HCT116 (cell line): Measurements from ENCODE around the gene CDR2. TPM values are rescaled to one million over a fixed set of nuclear protein-coding genes. Genes with fewer than 3 reads are reported as not detected.

Source experiments
- ATAC-seq: fragments of 200-7000 bp; cut with Tn5 transposase; 2 replicates; pipeline ENCODE4 v1.9.1; 2020; ENCODE audit warnings: mild to moderate bottlenecking, moderate library complexity
- BruUV-seq: library from RNA; stranded (reverse); fragments of 400-500 nt; replicated peaks from 2 replicates; lab custom pipeline; 2021; lab: Mats Ljungman, UMichigan
- CTCF ChIA-PET: fragments of 300-600 bp; sonication (Branson Sonifier 250); formaldehyde crosslinking; loops from one replicate; lab custom pipeline; 2021; ENCODE audit warnings: antibody characterized with exemption; lab: Charles Lee
- POLR2A ChIA-PET: fragments of 300-600, 350-600 bp; sonication (Branson Sonifier 250); formaldehyde crosslinking; loops from one replicate; lab custom pipeline; 2021; ENCODE audit warnings: antibody characterized with exemption; lab: Charles Lee
- RAD21 ChIA-PET, 2 experiments: fragments of 300-600 bp; sonication (Branson Sonifier 250); formaldehyde crosslinking; loops; one replicate each; lab custom pipeline; 2023; ENCODE audit warnings: low total read pairs in 2 of 2; ENCODE audit not compliant: uncharacterized antibody in 2 of 2, unreplicated experiment in 2 of 2, low non-redundant PET in 1 of 2; lab: Charles Lee
- DNase-seq: peaks from one replicate; pipeline ENCODE4 v3.0.0-alpha.2; 2010; ENCODE audit warnings: low read depth, low spot score
- H2AFZ ChIP-seq: fragments of 200-600 bp; shearing (Covaris generic), sonication (generic); 2 replicates; pipeline ENCODE4 v1.6.1; 2017; ENCODE audit warnings: low read depth, mixed run types, mixed read lengths, antibody characterized with exemption, low read length; ENCODE audit not compliant: poor library complexity, severe bottlenecking
- H3K27ac ChIP-seq: 2 replicates; pipeline ENCODE4 v1.5.1; 2012; ENCODE audit warnings: low read depth, low read length
- H3K27me3 ChIP-seq: fragments of 200-600 bp; sonication (generic); 2 replicates; pipeline ENCODE4 v1.6.1; 2016; ENCODE audit warnings: mixed run types, low read length, mixed read lengths; ENCODE audit not compliant: insufficient read depth
- H3K36me3 ChIP-seq, 2 experiments: fragments of 200-500 bp in 1 of 2; fragments of 200-600 bp in 1 of 2; sonication (Bioruptor generic) in 1 of 2; sonication (generic) in 1 of 2; 2 replicates each; pipeline versions ENCODE4 v1.5.1 to v1.6.1; 2014 to 2016; ENCODE audit warnings: low read length in 2 of 2, inconsistent platforms in 1 of 2, mixed read lengths in 1 of 2, mixed run types in 1 of 2; ENCODE audit not compliant: insufficient read depth in 2 of 2, control insufficient read depth in 1 of 2
- H3K4me1 ChIP-seq, 2 experiments: fragments of 200-600 bp in 1 of 2; sonication (generic) in 1 of 2; 2 replicates each; pipeline versions ENCODE4 v1.5.1 to v1.6.1; 2012 to 2017; ENCODE audit warnings: low read length in 2 of 2, inconsistent platforms in 1 of 2, mild to moderate bottlenecking in 1 of 2, mixed read lengths in 1 of 2, mixed run types in 1 of 2, moderate library complexity in 1 of 2; ENCODE audit not compliant: insufficient read depth in 2 of 2, control insufficient read depth in 1 of 2
- H3K4me2 ChIP-seq: fragments of 200-600 bp; sonication (generic); 2 replicates; pipeline ENCODE4 v1.6.1; 2017; ENCODE audit warnings: mixed run types, low read length, mixed read lengths
- H3K4me3 ChIP-seq, 2 experiments: fragments of 200-600 bp in 1 of 2; sonication (generic) in 1 of 2; replicated peaks in 1 of 2; 2 replicates each; pipeline ENCODE4 v1.5.1; 2011 to 2016; ENCODE audit warnings: low read length in 2 of 2, control low read depth in 1 of 2, low read depth in 1 of 2, mild to moderate bottlenecking in 1 of 2, mixed read lengths in 1 of 2, mixed run types in 1 of 2
- H3K79me2 ChIP-seq: fragments of 200-600 bp; sonication (generic); 2 replicates; pipeline ENCODE4 v1.6.1; 2017; ENCODE audit warnings: mild to moderate bottlenecking, mixed run types, low read length, moderate library complexity, mixed read lengths; ENCODE audit not compliant: insufficient read depth
- H3K9ac ChIP-seq: fragments of 200-600 bp; sonication (generic); 2 replicates; pipeline ENCODE4 v1.6.1; 2016; ENCODE audit warnings: low read length, mixed read lengths
- H3K9me2 ChIP-seq: fragments of 200-600 bp; sonication (generic), shearing (Covaris generic); 2 replicates; pipeline ENCODE4 v1.6.1; 2017; ENCODE audit warnings: mixed run types, mild to moderate bottlenecking, moderate library complexity; ENCODE audit not compliant: insufficient read depth
- H3K9me3 ChIP-seq, 2 experiments: fragments of 200-500 bp in 1 of 2; fragments of 200-600 bp in 1 of 2; sonication (Bioruptor generic) in 1 of 2; sonication (generic) in 1 of 2; 2 replicates each; pipeline ENCODE4 v1.6.1; 2014 to 2017; ENCODE audit warnings: low read length in 2 of 2, mixed read lengths in 2 of 2, inconsistent platforms in 1 of 2, low read depth in 1 of 2, mild to moderate bottlenecking in 1 of 2, mixed run types in 1 of 2, moderate library complexity in 1 of 2; ENCODE audit not compliant: control insufficient read depth in 1 of 2, insufficient read depth in 1 of 2
- H4K20me1 ChIP-seq: fragments of 200-600 bp; sonication (generic), shearing (Covaris generic); 2 replicates; pipeline ENCODE4 v1.6.1; 2017; ENCODE audit warnings: mixed run types, mild to moderate bottlenecking, moderate library complexity; ENCODE audit not compliant: insufficient read depth
- CEBPB ChIP-seq: IDR thresholded peaks from 2 replicates; pipeline ENCODE4 v1.6.1; 2012; ENCODE audit warnings: low read depth
- EGR1 ChIP-seq: IDR thresholded peaks from 2 replicates; pipeline ENCODE4 v1.6.1; 2012; ENCODE audit warnings: low read depth
- EZH2phosphoT487 ChIP-seq: fragments of 200-600 bp; IDR thresholded peaks from 2 replicates; pipeline ENCODE4 v1.6.1; 2018; ENCODE audit warnings: antibody characterized with exemption, borderline replicate concordance
- POLR2A ChIP-seq: IDR thresholded peaks from 2 replicates; pipeline ENCODE4 v1.7.0; 2011; ENCODE audit warnings: borderline replicate concordance; ENCODE audit not compliant: insufficient read depth, insufficient read length; ENCODE audit errors: extremely low read depth
- SP1 ChIP-seq: IDR thresholded peaks from 2 replicates; pipeline ENCODE4 v1.6.1; 2012; ENCODE audit warnings: low read depth
- ZBTB33 ChIP-seq: IDR thresholded peaks from 2 replicates; pipeline ENCODE4 v1.6.1; 2011; ENCODE audit warnings: mild to moderate bottlenecking, low read length, moderate library complexity; ENCODE audit not compliant: insufficient replicate concordance; ENCODE audit errors: extremely low read depth
- intact Hi-C: fragments of 100-400 bp; cut with micrococcal nuclease; formaldehyde crosslinking; loops from 2 replicates; pipeline ENCODE4 v1.10.0; 2022
- total RNA-seq: library from RNA; stranded (reverse); gene quantifications from one replicate; pipeline ENCODE4 v1.2.1, GENCODE V29; 2021; ENCODE audit not compliant: unreplicated experiment
- TF ChIP-seq, protein P1 (sequence below), 3 experiments: fragments of 200-600 bp in 1 of 3; sonication (generic) in 1 of 3; IDR thresholded peaks in 2 of 3; conservative IDR thresholded peaks in 1 of 3; 2 replicates each; pipeline ENCODE4 v1.5.1; 2012 to 2017; ENCODE audit warnings: low read depth in 2 of 3, low read length in 2 of 3, antibody characterized with exemption in 1 of 3, borderline replicate concordance in 1 of 3, control low read depth in 1 of 3, mild to moderate bottlenecking in 1 of 3, mixed read lengths in 1 of 3, mixed run types in 1 of 3, moderate library complexity in 1 of 3; ENCODE audit not compliant: insufficient read depth in 1 of 3

The CDR2 gene
- total RNA-seq, 1 experiment from 2014 or later: 27.3 TPM

GRCh38 chr16:22322021-22322471 is 52.4 kb downstream of the CDR2 start:
- Histone ChIP-seq H3K9me3 (no peaks in the 10 kb centered on the region), H3K4me1 (no peaks in the 10 kb centered on the region), H3K27me3 (no peaks in the 10 kb centered on the region), H3K27ac (no peak overlapping the region), H3K79me2 (peaks cover 11% of the 10 kb centered on the region; the same call in 1 of the 2 replicates), H3K4me2 (no peak overlapping the region), H3K9ac (no peak overlapping the region), H3K4me3 (no peak overlapping the region), H3K36me3 (peaks cover 27 to 32% of the 10 kb centered on the region in 2 experiments), H2AFZ (no peak overlapping the region), H3K9me2 (no peaks in the 10 kb centered on the region), H4K20me1 (no peaks in the 10 kb centered on the region)
- TF ChIP-seq, protein P1, sequence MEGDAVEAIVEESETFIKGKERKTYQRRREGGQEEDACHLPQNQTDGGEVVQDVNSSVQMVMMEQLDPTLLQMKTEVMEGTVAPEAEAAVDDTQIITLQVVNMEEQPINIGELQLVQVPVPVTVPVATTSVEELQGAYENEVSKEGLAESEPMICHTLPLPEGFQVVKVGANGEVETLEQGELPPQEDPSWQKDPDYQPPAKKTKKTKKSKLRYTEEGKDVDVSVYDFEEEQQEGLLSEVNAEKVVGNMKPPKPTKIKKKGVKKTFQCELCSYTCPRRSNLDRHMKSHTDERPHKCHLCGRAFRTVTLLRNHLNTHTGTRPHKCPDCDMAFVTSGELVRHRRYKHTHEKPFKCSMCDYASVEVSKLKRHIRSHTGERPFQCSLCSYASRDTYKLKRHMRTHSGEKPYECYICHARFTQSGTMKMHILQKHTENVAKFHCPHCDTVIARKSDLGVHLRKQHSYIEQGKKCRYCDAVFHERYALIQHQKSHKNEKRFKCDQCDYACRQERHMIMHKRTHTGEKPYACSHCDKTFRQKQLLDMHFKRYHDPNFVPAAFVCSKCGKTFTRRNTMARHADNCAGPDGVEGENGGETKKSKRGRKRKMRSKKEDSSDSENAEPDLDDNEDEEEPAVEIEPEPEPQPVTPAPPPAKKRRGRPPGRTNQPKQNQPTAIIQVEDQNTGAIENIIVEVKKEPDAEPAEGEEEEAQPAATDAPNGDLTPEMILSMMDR (IDR thresholded peaks at IDR 0.05 in 2 of 3, conservative IDR thresholded peaks at IDR 0.05 in 1 of 3; ENCODE audit: borderline replicate concordance in 1 of 3, insufficient read depth in 1 of 3, low read depth in 2 of 3, low read length in 2 of 3): no peak
- TF ChIP-seq EZH2phosphoT487 (no peak), SP1 (no peak), POLR2A (no peak), EGR1 (no peak), CEBPB (no peak), ZBTB33 (no peak)
- BruUV-seq: no TSS peak
- DNase-seq (no peak), ATAC-seq (no peak)
- intact Hi-C loops: loop anchor here (5.0 to 10.0 kb wide), 4 partner anchors 63 to 1017 kb away; no protein-coding TSS in a partner anchor
- CTCF ChIA-PET: no interaction called here
- RAD21 ChIA-PET: no interaction called here
- POLR2A ChIA-PET: no interaction called here
